ENCODE data around the gene ZGRF1. TPM values are rescaled to one million over a fixed set of nuclear protein-coding genes. Genes with fewer than 3 reads are reported as not detected.
"Not testable (repeated sequence)": the region's sequence is repeated elsewhere in the genome, so short reads cannot be mapped to it uniquely, and the experiment has no call there.

ZGRF1 gene, protein sequence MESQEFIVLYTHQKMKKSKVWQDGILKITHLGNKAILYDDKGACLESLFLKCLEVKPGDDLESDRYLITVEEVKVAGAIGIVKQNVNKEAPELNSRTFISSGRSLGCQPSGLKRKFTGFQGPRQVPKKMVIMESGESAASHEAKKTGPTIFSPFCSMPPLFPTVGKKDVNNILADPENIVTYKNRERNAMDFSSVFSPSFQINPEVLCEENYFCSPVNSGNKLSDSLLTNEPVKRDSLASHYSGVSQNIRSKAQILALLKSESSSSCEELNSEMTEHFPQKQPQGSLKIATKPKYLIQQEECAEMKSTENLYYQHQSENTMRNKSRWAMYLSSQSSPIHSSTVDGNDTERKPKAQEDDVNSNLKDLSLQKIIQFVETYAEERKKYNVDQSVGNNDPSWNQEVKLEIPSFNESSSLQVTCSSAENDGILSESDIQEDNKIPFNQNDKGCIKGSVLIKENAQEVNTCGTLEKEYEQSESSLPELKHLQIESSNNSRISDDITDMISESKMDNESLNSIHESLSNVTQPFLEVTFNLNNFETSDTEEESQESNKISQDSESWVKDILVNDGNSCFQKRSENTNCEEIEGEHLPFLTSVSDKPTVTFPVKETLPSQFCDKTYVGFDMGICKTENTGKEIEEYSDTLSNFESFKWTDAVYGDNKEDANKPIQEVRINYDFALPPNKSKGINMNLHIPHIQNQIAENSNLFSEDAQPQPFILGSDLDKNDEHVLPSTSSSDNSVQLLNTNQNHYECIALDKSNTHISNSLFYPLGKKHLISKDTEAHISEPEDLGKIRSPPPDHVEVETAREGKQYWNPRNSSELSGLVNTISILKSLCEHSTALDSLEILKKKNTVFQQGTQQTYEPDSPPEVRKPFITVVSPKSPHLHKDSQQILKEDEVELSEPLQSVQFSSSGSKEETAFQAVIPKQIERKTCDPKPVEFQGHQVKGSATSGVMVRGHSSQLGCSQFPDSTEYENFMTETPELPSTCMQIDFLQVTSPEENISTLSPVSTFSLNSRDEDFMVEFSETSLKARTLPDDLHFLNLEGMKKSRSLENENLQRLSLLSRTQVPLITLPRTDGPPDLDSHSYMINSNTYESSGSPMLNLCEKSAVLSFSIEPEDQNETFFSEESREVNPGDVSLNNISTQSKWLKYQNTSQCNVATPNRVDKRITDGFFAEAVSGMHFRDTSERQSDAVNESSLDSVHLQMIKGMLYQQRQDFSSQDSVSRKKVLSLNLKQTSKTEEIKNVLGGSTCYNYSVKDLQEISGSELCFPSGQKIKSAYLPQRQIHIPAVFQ (N-terminal part only)
- 1 to 10 TPM; 2.0 to 4.1 TPM for total RNA-seq
- long read RNA-seq, partial matches to known transcripts = 0 of 1 reads
- long read RNA-seq, other reads (novel, unspliced or antisense) = 0 of 1 reads

DNA sequence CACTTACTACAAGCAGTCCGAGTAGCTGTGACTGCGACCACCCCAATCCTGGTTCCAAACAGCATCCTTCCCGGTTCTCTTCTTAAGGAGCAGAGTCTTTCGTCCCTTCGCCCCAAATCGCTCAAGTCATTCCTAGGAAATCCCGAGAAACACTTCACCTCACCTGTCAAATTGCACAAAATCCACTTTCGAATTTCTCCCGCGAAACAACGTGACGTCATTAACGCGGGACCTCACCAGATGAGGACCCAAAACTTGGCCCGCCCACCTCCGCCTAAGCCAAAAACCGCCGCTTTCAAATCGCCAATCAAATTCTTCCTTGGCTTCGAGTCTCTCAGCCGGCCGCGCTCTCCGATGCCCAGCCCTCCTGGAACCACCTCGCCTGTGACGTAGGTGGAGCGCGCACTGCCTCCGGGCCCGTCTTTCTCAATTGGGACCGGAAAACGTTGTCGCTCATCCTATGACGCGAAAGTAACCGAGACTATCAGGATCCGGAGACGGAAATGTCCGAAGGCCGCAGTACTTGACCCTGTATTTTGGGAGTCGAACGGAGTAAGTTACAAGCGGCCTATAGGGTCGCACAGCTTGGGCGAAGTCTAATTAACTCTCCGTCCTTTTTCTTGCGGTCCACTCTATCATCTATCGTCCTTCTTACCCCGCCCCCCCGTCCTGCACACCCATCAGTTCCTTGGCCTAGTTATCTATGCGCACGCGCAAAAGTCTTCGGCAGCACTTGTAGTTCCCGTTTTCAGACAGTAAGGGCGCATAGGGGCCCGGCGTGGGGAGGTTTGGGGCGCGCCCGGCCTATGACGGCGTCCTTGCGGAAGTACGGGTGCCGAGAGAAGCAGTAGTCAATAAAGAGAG lies at the start of gene ZGRF1, which contains the start of gene LARP7:
ZGRF1 (minus strand) TSS at position 222 of the 864 bp plus-strand sequence. CDS start 3,733 bp downstream, outside the sequence.
LARP7 (plus strand) TSS at position 456 of the 864 bp plus-strand sequence. CDS start 7,527 bp downstream, outside the sequence.
- peak; percentile 98 to 99 for DNase-seq
- ATAC-seq = peak; percentile 97
- intact Hi-C loops (cut with DNase I, micrococcal nuclease) = no loop called here

DNA sequence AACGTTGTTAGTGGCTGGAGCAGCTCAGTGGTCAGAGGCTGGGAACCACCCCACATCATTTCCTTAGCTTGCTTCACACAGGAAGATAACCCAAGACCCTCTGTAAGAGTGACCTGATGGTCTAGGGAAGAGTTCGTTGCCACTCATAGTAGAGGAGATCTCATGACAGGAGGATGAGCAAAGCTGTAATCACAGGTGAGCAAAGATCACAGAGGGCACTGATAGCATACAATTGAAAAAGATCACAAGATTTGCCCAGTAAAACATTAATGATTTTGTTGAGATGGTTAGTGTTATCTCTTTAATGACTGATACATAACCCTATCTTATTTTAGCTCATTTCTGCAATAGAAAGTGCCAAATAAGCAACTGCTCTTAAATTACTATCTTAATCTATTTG lies 44.3 kb upstream of the ZGRF1 start:
- intact Hi-C loops (cut with DNase I, micrococcal nuclease) = no loop called here
- no peak for ATAC-seq
- no peak for DNase-seq

DNA sequence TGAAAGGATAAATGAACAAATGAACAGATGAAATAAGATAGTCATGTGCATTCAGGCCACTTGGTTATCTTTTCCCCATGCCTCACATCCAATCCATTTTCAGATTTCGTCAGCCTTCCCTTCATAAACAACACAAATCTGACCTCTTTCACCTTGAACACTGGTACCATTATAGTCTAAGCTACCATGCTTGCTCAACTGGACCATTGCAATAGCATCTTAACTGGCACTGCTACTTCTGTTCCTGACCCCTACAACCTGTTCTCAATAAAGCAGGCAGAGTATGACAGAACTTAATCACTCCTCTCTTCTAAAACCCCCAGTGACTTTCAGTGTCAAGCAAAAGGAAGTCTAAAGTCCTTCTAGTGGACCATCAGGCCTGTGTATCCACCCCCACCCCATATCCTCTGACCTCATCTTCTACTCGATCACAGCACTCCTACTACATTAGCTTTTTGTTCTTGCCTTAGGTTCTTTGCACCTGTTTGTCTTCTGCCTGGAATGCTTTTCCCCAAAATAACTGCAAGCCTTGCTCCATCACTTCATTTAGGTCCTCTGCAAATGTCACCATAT lies 40.9 kb upstream of the ZGRF1 start:
- ATAC-seq (no peak), DNase-seq (no peak)
- intact Hi-C loops (cut with DNase I, micrococcal nuclease) = no loop called here

DNA sequence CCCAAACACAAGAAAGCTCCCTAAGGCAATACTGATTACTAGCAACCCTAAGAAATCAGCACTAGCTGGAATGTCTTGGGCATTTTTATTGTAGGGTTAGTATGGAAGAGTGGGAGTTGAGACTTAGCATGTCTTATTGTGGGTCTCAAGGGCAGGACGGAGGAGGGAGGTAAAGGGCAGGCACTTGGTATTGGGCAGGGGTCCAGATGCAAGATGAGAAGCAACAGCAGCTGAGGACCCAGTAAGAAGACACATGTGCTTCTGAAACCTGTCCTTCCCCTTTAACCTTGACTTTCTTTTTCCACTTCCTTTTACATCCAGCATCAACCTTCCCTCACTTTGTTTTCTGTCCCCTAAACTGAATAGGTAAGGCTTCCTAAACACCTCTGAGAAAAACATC lies 37.7 kb upstream of the ZGRF1 start:
- intact Hi-C loops (cut with DNase I, micrococcal nuclease) = no loop called here
- ATAC-seq (no peak), DNase-seq (no peak)

DNA sequence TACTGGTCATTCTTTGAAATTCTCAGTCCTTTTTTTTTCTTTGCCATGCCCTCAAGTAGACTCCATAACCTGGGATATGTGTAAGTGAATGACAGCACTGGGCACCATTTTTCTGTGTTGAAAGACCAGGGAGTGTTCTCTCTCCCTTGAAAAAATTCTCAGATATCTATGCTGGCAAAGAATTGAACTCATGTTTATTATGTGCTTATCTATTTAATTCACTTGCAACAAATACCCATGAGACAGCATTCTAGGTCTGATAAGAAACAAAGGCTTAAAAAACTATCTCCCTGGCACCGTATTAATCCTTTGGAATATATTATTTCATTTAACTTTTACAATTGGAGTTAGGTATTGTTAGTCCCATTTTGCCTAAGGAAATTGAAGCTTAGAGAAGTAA lies 37.0 kb upstream of the ZGRF1 start:
- ATAC-seq (no peak), DNase-seq (no peak)
- intact Hi-C loops (cut with DNase I, micrococcal nuclease) = no loop called here

DNA sequence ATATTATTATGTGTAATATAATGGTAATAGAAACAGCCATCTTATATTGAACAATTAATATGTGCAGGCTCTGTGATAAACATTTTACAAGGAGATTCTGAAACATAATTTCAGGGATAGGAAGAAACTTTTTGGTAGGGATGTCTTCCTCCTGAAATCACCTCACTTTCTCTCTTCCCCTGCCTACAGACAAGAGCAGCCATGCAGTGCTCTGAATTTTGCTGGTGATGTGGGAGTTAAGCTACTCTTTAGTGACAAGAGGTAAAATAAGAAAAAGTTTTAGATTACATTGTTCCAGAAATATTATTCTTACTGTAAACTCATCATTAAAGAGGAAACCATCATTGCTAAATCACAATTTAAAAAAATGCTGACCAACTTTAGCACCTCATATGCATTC lies 36.4 kb upstream of the ZGRF1 start:
- intact Hi-C loops (cut with DNase I, micrococcal nuclease) = no loop called here
- ATAC-seq = no peak
- no peak for DNase-seq

DNA sequence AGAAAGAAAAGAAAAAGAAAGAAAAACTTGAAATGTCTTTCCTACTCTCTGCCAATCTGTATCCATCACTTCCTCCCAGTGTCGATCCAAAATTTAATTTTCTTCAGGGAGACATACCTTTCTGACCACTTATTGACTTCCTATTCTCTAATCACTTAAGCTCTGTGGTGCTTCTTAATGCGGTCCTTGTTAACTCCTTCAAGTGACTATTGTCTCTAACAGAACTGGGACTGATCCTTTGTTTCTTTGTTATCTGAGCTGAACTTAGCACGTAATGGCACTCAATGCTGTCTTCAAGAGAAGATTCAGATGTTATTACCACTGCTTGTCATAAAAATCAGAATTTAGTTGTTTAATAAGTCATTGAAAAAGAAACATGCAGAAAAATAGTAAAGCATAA lies 31.4 kb upstream of the ZGRF1 start:
- ATAC-seq = no peak
- no peak for DNase-seq
- intact Hi-C loops (cut with DNase I, micrococcal nuclease) = no loop called here

DNA sequence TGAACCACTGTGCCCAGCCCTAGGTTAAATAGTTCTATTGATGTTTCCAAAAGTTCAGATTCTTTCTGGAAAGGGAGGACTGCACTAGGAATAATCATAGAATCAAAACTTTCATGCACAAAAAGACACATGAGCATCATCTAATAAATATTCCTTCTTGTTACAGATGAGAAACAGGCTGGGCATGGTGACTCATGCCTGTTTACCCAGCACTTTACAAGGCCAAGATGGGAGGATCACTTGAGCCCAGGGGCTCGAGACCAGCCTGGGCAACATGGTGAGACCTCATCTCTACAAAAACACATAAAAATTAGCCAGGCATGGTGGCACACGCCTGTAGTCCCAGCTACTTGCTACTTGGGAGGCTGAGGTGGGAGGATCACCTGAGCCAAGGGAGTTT lies 27.9 kb upstream of the ZGRF1 start:
- ATAC-seq (no peak), DNase-seq (no peak)
- intact Hi-C loops (cut with DNase I, micrococcal nuclease) = no loop called here

DNA sequence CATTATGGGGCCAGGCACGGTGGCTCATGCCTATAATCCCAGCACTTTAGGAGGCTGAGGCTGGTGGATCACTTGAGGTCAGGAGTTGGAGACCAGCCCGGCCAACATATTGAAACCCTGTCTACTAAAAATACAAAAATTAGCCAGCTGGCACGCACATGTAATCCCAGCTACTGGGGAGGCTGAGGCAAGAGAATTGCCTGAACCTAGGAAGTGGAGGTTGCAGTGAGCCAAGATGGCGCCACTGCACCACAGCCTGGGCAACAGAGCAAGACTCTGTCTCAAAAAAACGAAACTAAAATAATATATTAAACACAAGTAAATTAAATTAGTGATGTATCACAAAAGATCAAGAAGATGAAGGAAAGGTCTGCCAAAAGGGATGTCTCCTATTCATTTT lies 19.4 kb upstream of the ZGRF1 start:
- DNase-seq; intact Hi-C loops (cut with DNase I, micrococcal nuclease); ATAC-seq: not testable (repeated sequence)

DNA sequence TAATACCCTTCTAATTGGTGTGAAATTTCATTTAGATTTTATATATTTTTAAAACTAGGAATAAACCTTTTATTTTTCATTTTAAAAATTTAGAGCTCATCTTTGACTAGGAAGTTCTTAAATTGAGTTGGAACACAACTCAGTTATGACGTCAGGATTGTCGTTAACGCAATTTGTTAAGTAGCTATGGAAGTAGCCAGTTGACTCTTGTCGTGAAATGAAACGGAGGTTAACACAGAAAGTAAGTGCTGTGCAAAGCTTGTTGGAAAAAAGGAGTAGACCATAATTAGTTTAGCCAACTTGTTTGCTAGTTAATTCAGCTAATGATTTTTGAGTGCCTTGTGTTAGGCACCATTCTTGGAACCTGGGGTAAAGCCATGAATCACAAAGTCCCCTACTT lies 18.6 kb upstream of the ZGRF1 start:
- intact Hi-C loops (cut with DNase I, micrococcal nuclease) = no loop called here
- DNase-seq = no peak
- ATAC-seq = no peak

DNA sequence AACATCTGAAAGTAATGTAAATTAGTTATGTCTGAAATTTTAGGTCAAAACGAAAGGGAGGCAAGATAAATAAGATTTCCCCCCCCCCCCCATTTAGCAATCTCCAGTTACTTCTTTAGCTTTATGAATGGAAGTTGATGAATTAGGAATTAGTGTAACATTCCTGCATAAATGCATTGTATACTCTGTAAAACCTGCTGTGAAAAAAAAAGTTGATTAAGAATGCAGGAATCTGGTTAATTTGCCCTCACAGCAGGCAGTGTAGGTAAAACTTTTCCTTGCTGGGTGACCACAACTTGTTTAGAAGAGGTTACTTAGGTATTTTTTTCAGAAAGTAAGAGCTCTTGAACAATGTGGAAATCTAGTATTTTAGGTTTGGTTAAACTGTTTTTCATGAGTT lies 15.5 kb upstream of the ZGRF1 start:
- ATAC-seq = no peak
- intact Hi-C loops (cut with DNase I, micrococcal nuclease) = no loop called here
- no peak for DNase-seq

DNA sequence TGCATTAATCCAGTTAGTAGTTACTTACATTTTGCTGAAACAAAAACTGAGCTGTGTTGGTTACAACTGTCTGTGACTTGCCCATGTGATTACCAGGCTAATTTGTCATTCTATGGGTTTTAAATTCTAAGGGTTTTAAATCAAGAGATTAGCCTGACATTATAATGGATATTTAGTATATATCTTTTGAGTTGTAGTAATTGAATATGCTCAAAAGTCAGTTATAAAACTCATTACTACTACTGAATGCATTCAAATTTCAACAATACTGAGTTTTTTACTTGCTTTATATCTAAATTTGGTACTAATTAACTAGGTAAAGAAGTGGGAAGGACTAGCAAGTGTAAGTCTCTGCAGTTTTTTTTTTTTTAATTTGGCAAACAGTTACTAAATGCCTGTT lies 14.9 kb upstream of the ZGRF1 start:
- intact Hi-C loops (cut with DNase I, micrococcal nuclease) = no loop called here
- ATAC-seq (no peak), DNase-seq (no peak)

DNA sequence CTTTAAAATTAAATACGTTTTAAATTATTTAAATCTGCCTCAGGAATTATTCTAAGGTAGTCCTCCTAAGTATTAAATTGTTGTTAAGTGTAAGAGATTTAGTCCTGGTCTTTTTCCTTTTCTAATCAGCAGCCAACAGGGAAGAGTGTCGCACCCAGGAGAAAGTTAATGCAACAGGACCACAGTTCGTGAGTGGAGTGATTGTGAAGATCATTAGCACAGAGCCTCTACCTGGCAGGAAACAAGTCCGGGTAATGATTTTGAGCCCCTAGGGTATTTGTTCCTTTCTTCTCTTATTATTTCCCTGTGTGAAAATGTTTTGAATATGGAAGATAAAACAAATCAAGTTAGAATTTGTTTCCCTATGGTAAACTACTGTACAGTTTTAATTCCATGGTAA lies 13.6 kb upstream of the ZGRF1 start:
- ATAC-seq (no peak), DNase-seq (no peak)
- intact Hi-C loops (cut with DNase I, micrococcal nuclease) = no loop called here

DNA sequence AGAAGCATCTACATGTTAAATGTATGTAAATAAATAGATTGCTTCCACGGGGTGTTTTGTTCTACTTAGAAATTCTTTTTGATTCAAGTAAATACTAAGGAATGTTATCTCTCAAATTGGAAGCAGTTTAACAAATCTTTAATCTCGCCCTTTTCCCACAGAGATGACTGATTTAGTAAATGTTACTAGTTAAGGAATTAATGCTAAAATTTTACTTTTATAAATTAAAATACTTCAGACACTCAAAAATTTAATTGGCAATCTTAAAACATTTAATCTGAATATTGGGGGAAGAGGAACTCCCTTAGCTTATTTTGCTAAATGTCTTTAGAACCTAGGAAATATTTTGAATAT lies 12.3 kb upstream of the ZGRF1 start:
- ATAC-seq = no peak
- intact Hi-C loops (cut with DNase I, micrococcal nuclease) = no loop called here
- no peak for DNase-seq

DNA sequence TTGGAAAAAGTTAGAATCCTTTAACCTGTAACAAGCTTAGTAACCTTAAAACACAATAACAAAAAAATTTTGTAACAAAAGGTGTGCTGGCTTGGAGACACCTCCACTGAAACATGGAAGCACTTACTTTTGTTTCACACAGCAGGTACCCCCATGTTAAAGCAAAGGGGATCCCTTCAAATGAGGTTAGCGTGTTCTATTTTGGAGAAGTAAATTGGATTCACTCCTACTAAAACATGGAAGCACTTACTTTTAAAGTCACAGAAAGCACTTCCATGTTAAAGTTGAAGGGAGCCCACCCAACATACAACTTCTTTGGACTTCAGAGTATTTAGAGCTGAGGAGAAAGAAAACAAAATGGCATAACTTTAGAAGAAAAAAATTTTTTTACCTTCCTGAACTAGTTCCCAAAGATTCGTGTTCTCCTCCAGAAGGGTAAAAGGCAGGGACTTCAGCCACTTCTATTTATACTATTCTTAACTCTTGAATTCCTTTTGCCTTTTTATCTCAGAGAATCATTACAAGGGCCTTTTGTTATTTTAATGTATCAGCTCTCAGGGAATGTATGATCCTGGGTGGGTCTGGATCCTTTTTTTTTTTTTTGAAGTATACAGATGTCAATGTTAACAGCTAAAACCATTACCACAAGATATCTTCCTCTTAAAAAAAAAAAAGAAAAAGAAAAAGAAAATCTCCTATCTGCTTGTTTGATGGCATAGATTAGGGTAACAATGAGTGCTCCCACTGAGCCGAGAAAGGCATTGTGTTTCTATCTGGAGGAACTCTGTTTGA lies 11.8 kb upstream of the ZGRF1 start:
- intact Hi-C loops (cut with DNase I, micrococcal nuclease) = no loop called here
- no peak for DNase-seq
- ATAC-seq = no peak

DNA sequence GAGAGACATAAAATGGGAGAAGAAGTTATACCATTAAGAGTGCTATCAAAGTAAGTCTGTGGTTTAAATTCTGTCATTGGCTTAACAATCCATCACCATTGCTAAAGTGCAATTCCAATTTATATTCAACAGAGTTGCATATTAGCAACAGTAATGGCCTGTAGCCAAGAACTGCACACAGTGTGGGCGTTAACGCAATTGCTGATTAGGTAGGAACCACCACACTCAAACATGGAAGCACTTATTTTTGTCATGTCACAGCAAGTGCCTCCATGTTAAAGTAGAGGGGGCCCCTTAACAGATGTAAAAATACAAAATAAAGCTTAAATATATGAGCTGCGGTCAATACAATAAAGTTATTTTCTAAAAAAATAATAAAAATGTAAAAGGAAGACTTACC lies 11.1 kb upstream of the ZGRF1 start:
- DNase-seq = no peak
- intact Hi-C loops (cut with DNase I, micrococcal nuclease) = no loop called here
- ATAC-seq = no peak
